Epithelial cell of proximal tubule (primary cell): ENCODE measurements around the gene NDUFV1. TPM values are rescaled to one million over a fixed set of nuclear protein-coding genes. Genes with fewer than 3 reads are reported as not detected.
"Not testable (repeated sequence)": the region's sequence is repeated elsewhere in the genome, so short reads cannot be mapped to it uniquely, and the experiment has no call there.

ENCODE experiments used
- DNase-seq: peaks from one replicate; pipeline ENCODE4 v3.0.0-alpha.2; 2011; ENCODE audit warnings: low read depth
- H3K4me3 ChIP-seq: 2 replicates; pipeline ENCODE4 v1.5.1; 2011; ENCODE audit warnings: low read depth, mild to moderate bottlenecking, low read length
- total RNA-seq: library from RNA; depleted of rRNA; stranded (reverse); fragments of >200 nt; gene quantifications from 2 replicates; pipeline ENCODE4 v1.2.3, GENCODE V29; 2015
- TF ChIP-seq, protein P1 (sequence below): conservative IDR thresholded peaks from 2 replicates; pipeline ENCODE4 v1.5.1; 2012; ENCODE audit warnings: low read depth, mild to moderate bottlenecking, low read length

Gene NDUFV1
- total RNA-seq, 1 donor from 2014 or later, result 226 TPM

DNA sequence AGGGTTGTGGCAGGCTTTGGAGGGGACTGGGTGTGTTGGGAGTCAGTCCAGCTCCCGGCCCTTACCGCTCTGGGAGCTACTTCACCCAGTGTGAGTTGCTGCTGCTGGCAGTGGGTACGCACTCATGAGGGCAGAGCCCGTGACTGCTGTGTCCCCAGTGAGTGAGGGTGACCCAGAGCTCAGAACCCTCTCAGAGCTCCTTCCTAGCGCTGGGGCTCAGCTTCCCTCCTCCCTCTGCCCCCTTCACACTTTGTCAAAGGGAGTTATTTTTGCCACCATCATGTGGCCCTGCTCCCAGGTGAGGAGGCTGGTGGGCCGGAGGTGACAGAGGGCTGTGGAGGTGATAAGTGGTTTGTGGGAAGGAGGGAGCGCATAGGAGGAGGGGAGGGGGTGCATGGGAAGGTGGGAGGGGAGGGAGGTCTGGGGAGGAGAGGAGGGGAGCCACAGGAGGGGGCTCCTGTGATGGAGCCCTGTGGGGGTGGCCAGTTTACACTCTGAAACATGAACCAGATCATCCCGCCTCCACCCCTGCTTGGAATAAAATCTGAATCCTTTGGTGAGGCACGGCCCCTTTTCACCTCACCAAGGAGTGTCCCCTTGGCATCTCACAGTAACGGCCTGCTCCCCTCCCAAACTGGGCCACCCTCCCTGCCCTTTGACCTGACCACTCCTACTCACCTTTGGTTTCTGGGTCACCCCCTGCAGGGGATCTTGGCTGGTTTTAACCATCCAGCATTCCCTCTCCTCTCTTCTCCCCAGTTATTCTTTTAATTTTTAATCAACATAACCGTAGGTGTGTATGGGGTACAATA lies 9.9 kb downstream of the NDUFV1 start:
- TF ChIP-seq, protein P1, sequence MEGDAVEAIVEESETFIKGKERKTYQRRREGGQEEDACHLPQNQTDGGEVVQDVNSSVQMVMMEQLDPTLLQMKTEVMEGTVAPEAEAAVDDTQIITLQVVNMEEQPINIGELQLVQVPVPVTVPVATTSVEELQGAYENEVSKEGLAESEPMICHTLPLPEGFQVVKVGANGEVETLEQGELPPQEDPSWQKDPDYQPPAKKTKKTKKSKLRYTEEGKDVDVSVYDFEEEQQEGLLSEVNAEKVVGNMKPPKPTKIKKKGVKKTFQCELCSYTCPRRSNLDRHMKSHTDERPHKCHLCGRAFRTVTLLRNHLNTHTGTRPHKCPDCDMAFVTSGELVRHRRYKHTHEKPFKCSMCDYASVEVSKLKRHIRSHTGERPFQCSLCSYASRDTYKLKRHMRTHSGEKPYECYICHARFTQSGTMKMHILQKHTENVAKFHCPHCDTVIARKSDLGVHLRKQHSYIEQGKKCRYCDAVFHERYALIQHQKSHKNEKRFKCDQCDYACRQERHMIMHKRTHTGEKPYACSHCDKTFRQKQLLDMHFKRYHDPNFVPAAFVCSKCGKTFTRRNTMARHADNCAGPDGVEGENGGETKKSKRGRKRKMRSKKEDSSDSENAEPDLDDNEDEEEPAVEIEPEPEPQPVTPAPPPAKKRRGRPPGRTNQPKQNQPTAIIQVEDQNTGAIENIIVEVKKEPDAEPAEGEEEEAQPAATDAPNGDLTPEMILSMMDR, result no peak
- DNase-seq, result no peak
- no peak overlapping the region for H3K4me3 ChIP-seq

DNA sequence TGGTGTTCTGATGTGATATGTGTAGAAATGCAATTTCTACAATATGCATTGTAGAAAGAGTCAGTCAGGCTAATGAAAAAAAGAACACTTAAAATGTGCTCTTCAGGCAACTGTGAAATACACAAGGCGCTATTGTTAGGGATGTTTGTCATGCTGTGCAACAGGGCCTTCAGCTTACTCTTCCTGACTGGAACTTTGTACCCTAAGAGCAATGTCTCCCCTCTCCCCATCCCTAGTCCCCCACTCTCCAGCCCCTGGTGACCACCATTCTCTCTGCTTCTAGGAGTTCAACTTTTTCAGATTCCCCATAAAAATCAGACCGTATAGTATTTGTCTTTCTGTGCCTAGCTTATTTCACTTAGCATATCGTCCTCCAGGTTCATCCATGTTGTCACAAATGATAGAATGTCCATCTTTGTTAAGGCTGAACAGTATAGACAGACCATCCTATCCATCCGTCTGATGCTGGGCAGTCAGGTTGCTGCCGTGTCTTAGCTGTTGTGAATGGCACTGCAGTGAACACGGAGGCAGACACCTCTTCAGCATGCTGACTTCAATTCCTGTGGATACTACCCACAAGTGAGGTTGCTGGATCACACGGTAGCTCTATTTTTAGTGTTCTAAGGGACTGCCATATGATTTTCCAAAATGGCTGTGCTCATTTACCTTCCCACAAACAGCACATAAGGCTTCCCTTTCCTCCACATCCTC lies 10.7 kb downstream of the NDUFV1 start:
- TF ChIP-seq, protein P1, result no peak
- no peak overlapping the region for H3K4me3 ChIP-seq
- DNase-seq, result no peak

DNA sequence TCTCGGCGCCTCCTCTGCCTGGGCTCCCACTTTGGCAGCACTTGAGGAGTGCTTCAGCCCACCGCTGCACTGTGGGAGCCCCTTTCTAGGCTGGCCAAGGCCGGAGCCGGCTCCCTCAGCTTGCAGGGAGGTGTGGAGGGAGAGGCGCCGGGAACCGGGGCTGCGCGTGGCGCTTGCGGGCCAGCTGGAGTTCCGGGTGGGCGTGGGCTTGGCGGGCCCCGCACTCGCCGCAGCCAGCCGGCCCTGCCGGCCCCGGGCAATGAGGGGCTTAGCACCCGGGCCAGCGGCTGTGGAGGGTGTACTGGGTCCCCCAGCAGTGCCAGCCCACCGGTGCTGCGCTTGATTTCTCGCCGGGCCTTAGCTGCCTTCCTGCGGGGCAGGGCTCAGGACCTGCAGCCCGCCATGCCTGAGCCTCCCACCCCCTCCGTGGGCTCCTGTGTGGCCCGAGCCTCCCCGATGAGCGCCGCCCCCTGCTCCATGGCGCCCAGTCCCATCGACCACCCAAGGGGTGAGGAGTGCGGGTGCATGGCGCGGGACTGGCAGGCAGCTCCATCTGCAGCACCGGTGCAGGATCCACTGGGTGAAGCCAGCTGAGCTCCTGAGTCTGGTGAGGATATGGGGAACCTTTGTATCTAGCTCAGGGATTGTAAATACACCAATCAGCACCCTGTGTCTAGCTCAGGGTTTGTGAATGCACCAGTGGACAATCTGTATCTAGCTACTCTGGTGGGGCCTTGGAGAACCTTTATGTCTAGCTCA lies 12.3 kb downstream of the NDUFV1 start:
- not testable (repeated sequence) for H3K4me3 ChIP-seq, DNase-seq

DNA sequence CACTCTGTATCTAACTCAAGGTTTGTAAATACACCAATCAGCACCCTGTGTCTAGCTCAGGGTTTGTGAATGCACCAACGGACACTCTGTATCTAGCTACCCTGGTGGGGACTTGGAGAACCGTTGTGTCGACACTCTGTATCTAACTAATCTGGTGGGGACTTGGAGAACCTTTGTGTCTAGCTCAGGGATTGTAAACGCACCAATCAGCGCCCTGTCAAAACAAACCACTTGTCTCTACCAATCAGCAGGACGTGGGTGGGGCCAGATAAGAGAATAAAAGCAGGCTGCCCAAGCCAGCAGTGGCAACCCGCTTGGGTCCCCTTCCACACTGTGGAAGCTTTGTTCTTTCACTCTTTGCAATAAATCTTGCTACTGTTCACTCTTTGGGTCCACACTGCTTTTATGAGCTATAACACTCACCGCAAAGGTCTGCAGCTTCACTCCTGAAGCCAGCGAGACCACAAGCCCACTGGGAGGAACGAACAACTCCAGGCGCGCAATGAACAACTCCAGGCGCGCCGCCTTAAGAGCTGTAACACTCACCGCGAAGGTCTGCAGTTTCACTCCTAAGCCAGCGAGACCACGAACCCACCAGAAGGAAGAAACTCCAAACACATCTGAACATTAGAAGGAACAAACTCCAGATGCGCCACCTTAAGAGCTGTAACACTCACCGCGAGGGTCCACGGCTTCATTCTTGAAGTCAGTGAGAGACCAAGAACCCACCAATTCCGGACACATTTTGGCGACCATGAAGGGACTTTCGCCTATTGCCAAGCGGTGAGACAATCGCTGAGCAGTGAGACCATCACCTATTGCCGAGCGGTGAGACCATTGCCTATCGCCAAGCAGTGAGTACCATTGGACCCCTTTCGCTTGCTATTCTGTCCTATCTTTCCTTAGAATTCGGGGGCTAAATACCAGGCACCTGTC lies 13.2 kb downstream of the NDUFV1 start:
- DNase-seq, H3K4me3 ChIP-seq: not testable (repeated sequence)

DNA sequence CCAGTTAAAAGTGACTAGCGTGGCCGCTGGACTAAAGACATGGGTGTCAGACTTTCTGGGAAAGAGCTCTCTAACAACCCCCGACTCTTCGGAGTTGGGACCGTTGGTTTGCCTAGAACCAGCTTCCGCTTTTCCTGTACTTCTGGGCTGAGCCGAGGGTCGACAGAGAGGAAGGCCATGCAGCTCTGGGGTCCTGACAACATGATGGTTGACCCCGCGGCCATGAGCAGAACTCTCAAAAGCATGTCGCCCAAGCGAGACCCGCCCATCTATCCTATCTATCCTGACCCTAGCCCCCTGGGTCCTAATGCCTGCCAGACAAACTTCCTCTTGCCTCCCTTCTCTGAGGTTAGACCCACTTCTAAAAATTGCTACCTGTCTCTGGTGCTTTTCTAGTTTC lies 13.9 kb downstream of the NDUFV1 start:
- DNase-seq, H3K4me3 ChIP-seq: not testable (repeated sequence)

DNA sequence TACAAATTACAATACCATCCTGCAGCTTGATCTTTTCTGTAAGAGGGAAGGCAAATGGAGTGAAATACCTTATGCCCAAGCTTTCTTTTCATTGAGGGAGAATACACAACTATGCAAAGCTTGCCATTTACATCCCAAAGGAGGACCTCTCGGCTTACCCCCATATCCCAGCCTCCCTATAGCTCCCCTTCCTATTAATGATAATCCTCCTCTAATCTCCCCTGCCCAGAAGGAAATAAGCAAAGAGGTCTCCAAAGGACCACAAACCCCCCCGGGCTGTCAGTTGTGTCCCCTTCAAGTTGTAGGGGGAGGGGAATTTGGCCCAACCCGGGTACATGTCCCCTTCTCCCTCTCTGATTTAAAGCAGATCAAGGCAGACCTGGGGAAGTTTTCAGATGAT lies 15.2 kb downstream of the NDUFV1 start:
- DNase-seq, H3K4me3 ChIP-seq: not testable (repeated sequence)

DNA sequence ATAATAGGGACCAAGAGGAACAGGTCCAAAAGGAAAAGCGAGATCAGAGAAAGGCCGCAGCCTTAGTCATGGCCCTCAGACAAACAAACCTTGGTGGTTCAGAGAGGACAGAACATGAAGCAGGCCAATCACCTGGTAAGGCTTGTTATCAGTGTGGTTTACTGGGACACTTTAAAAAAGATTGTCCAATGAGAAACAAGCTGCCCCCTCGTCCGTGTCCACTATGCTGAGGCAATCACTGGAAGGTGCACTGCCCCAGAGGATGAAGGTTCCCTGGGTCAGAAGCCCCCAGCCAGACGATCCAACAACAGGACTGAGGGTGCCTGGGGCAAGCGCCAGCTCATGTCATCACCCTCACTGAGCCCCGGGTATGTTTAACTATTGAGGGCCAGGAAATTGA lies 16.2 kb downstream of the NDUFV1 start:
- not testable (repeated sequence) for DNase-seq, H3K4me3 ChIP-seq

DNA sequence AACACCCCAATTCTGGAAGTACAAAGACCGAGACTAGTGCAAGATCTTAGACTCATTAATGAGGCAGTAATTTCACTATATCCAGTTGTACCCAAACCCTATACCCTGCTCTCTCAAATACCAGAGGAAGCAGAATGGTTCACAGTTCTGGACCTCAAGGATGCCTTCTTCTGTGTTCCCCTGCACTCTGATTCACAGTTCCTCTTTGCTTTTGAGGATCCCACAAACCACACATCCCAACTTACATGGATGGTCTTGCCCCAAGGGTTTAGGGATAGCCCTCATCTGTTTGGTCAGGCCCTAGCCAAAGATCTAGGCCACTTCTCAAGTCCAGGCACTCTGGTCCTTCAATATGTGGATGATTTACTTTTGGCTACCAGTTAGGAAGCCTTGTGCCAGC lies 17.1 kb downstream of the NDUFV1 start:
- not testable (repeated sequence) for H3K4me3 ChIP-seq, DNase-seq

DNA sequence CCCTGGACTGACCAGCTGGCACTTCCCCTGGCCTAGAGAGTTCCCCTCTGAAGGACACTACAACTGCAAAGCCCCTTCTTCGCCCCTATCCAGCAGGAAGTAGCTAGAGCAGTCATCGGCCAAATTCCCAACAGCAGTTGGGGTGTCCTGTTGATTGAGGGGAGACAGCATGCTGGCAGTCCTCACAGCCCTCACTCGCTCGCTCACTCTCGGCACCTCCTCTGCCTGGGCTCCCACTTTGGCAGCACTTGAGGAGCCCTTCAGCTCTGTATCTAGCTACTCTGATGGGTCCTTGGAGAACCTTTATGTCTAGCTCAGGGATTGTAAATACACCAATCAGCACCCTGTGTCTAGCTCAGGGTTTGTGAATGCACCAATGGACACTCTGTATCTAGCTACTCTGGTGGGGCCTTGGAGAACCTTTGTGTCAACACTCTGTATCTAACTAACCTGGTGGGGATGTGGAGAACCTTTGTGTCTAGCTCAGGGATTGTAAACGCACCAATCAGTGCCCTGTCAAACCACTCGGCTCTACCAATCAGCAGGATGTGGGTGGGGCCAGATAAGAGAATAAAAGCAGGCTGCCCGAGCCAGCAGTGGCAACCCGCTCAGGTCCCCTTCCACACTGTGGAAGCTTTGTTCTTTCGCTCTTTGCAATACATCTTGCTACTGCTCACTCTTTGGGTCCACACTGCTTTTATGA lies 19.5 kb downstream of the NDUFV1 start:
- not testable (repeated sequence) for DNase-seq, H3K4me3 ChIP-seq

DNA sequence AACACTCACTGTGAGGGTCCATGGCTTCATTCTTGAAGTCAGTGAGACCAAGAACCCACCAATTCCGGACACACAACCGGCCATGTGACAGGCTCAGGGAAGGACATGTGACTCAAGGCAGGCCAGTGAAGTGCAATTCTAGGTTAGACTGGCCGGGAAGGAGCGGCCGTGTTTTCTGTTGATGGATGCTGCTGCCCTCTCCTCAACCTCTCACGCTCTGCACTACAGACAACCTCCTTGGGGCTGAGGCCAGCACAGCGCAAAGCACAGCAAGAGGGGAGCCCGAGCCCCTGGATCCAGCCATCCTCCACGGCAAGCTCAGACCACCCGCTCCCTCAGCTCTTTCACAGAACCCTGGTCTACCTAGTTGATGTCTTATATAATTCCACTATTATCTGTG lies 20.2 kb downstream of the NDUFV1 start:
- TF ChIP-seq, protein P1, result no peak
- H3K4me3 ChIP-seq, result no peak overlapping the region
- DNase-seq, result no peak
